Breast epithelium (tissue), 4 donors: ENCODE measurements around the gene EFNA5. TPM values are rescaled to one million over a fixed set of nuclear protein-coding genes. Genes with fewer than 3 reads are reported as not detected.

ENCODE experiments used
- DNase-seq, 2 donors: peaks; one replicate each; pipeline ENCODE4 v3.0.0-alpha.2; 2019; ENCODE audit warnings: low spot score in 2 of 2
- H3K27ac ChIP-seq, 2 donors: fragments of 200-600 bp; sonication (generic) in 1 of 2; one replicate each; pipeline ENCODE4 v1.5.1; 2016 to 2019; ENCODE audit warnings: mild to moderate bottlenecking in 1 of 2
- H3K27me3 ChIP-seq, 2 donors: fragments of 200-600 bp; sonication (generic) in 1 of 2; one replicate each; pipeline versions ENCODE4 v1.5.1 to v1.6.0; 2017 to 2019; ENCODE audit warnings: control low read depth in 1 of 2, mild to moderate bottlenecking in 1 of 2
- H3K36me3 ChIP-seq: fragments of 200-600 bp; one replicate; pipeline ENCODE4 v1.5.1; 2019
- H3K4me1 ChIP-seq, 2 donors: fragments of 200-600 bp; sonication (generic); one replicate each; pipeline ENCODE4 v1.5.1; 2016 to 2019; ENCODE audit warnings: control low read depth in 1 of 2
- H3K4me3 ChIP-seq, 3 donors: fragments of 200-600 bp; sonication (generic); 1 replicate in 2 of 3; 2 replicates in 1 of 3; pipeline ENCODE4 v1.5.1; 2016 to 2019; ENCODE audit warnings: mild to moderate bottlenecking in 3 of 3, moderate library complexity in 2 of 3
- H3K9me3 ChIP-seq, 2 donors: fragments of 200-600 bp; sonication (generic) in 1 of 2; one replicate each; pipeline ENCODE4 v1.5.1; 2016 to 2019; ENCODE audit warnings: control low read depth in 1 of 2
- CTCF ChIP-seq, 3 donors: fragments of 450-650 bp; IDR thresholded peaks; one replicate each; pipeline ENCODE4 v1.5.1; 2016 to 2017; ENCODE audit warnings: antibody characterized with exemption in 3 of 3, mild to moderate bottlenecking in 3 of 3, moderate library complexity in 3 of 3
- POLR2A ChIP-seq: fragments of 450-650 bp; IDR thresholded peaks from one replicate; pipeline ENCODE4 v1.6.1; 2016; ENCODE audit warnings: antibody characterized with exemption, mild to moderate bottlenecking, moderate library complexity
- POLR2AphosphoS5 ChIP-seq, 3 donors: sonication (generic); formaldehyde crosslinking; IDR thresholded peaks; one replicate each; pipeline ENCODE4 v1.6.1; 2017; ENCODE audit warnings: antibody characterized with exemption in 3 of 3
- intact Hi-C: fragments of 100-400 bp; cut with DNase I; formaldehyde crosslinking; loops from one replicate; pipeline ENCODE4 v1.15.1; 2023; ENCODE audit warnings: low total_unique reads
- total RNA-seq, 3 donors: library from RNA; depleted of rRNA; stranded (reverse); fragments of >200 nt; gene quantifications; one replicate each; pipeline ENCODE4 v1.1.0, GENCODE V29; 2016

EFNA5 gene
- total RNA-seq, 3 donors from 2014 or later, result 12.1 to 34.2 (median 12.3) TPM

DNA sequence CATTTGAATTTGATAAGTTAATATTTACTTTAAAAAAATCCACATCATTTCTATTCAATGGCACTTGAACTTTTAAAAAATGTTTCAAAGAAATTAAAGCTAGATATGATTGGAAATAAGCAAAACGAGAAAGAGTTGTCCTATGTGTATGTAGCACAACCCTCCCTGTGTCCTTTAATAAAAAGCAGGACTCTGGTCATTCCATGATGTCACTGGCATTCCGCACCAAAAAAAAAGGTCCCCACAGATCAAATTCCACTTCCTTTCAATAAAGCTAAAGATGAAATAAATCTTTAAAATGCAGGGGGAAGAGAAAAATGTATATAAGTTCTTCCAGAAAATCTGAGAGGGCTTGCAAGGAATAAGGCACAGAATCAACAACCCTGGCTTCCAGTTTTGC, 103.8 kb downstream of the EFNA5 start:
- H3K27me3 ChIP-seq, result no peaks in the 10 kb centered on the region
- TF ChIP-seq CTCF (IDR thresholded peaks at IDR 0.05) (no peak), POLR2AphosphoS5 (IDR thresholded peaks at IDR 0.05) (no peak), POLR2A (no peak)
- intact Hi-C loops, result no loop called here
- no peaks in the 10 kb centered on the region for H3K9me3 ChIP-seq
- H3K4me3 ChIP-seq, result no peak overlapping the region
- no peaks in the 10 kb centered on the region for H3K36me3 ChIP-seq
- no peak for DNase-seq
- peak overlapping the region; percentile 26 to 68 for H3K27ac ChIP-seq
- peaks cover 0 to 24% of the 10 kb centered on the region in 2 donors for H3K4me1 ChIP-seq

DNA sequence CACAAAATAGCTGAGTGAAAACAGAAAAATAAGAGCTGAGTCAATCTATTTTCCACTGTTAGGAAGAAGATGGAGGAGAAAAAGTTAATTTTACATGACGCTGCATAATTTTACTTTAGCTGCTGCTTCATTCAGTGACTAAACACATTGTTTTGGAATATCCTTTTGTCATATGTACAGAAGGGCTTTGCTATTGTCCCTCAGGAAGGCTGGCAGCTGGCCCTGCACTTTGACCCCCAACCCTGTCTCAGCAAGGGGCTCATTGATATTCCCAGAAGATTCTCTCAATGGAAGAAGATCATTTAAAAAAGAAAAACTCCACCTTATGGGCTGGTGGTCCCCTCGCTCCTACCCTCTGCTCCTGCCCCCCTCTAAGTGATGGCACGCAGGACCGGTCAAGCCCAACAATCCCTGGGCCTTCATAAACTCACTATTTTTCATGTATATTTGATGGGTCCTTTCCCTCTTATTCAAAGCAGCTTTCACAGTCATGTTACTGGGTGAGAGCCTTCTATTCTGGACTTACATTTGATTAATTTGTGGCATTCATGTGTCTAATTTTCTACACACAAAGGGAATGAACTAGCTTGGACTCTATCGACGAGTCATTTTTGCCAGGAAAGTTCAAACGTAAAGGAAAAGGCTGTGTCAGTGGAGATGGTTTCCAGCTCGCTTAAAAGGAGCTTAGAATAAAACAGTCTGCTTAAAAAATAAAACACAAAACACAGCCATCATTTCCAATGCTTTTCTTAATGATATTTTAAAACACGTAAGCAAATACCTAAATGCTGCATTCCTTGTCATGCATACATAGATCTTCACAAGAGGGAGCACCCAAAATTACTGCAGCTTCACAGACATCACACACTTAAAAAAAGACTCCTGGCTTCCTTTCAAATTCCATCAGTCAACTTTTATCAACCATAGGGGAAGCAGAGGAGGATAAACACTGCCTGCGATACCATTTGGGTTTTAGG, 104.7 kb downstream of the EFNA5 start:
- Histone ChIP-seq H3K27ac (peak overlapping the region in 1 of 2 donors; percentile 68), H3K9me3 (no peaks in the 10 kb centered on the region), H3K36me3 (no peaks in the 10 kb centered on the region), H3K4me3 (no peak overlapping the region), H3K27me3 (no peaks in the 10 kb centered on the region), H3K4me1 (peaks cover 0 to 22% of the 10 kb centered on the region in 2 donors)
- intact Hi-C loops, result no loop called here
- TF ChIP-seq POLR2AphosphoS5 (IDR thresholded peaks at IDR 0.05) (no peak), CTCF (IDR thresholded peaks at IDR 0.05) (no peak), POLR2A (no peak)
- no peak for DNase-seq

- Histone ChIP-seq H3K4me1 (peaks cover 0 to 10% of the 10 kb centered on the region in 2 donors), H3K9me3 (no peaks in the 10 kb centered on the region), H3K36me3 (no peaks in the 10 kb centered on the region), H3K27ac (peak overlapping the region in 1 of 2 donors; percentile 56), H3K4me3 (no peak overlapping the region), H3K27me3 (no peaks in the 10 kb centered on the region)
- DNase-seq, result no peak
- no peak for TF ChIP-seq CTCF (IDR thresholded peaks at IDR 0.05)
- no peak for TF ChIP-seq POLR2AphosphoS5 (IDR thresholded peaks at IDR 0.05)
- TF ChIP-seq POLR2A, result no peak
- intact Hi-C loops, result no loop called here
These were observed 105.8 kb downstream of the EFNA5 start for GRCh38 chr5:107564931-107565372.

- Histone ChIP-seq H3K27me3 (no peaks in the 10 kb centered on the region), H3K9me3 (no peaks in the 10 kb centered on the region), H3K36me3 (no peaks in the 10 kb centered on the region), H3K27ac (peak overlapping the region; percentile 20 to 33), H3K4me3 (no peak overlapping the region), H3K4me1 (peaks cover 0 to 8% of the 10 kb centered on the region in 2 donors)
- no peak for TF ChIP-seq POLR2AphosphoS5 (IDR thresholded peaks at IDR 0.05)
- no peak for TF ChIP-seq POLR2A
- TF ChIP-seq CTCF (IDR thresholded peaks at IDR 0.05), result no peak
- intact Hi-C loops, result no loop called here
- no peak for DNase-seq
These were observed 106.7 kb downstream of the EFNA5 start for GRCh38 chr5:107563959-107564544.

- H3K27ac ChIP-seq, result no peak overlapping the region
- no peaks in the 10 kb centered on the region for H3K27me3 ChIP-seq
- TF ChIP-seq POLR2A (no peak), CTCF (IDR thresholded peaks at IDR 0.05) (no peak), POLR2AphosphoS5 (IDR thresholded peaks at IDR 0.05) (no peak)
- no peaks in the 10 kb centered on the region for H3K4me1 ChIP-seq
- no peak for DNase-seq
- intact Hi-C loops, result no loop called here
- H3K9me3 ChIP-seq, result no peaks in the 10 kb centered on the region
- no peaks in the 10 kb centered on the region for H3K36me3 ChIP-seq
- no peak overlapping the region for H3K4me3 ChIP-seq
These were observed 110.4 kb downstream of the EFNA5 start for GRCh38 chr5:107560377-107560776.
